Measurements from ENCODE around the gene MYO1D. TPM values are rescaled to one million over a fixed set of nuclear protein-coding genes. Genes with fewer than 3 reads are reported as not detected.
"Not testable (repeated sequence)": the region's sequence is repeated elsewhere in the genome, so short reads cannot be mapped to it uniquely, and the experiment has no call there.

Gene MYO1D
- total RNA-seq, 1 experiment from 2014 or later = 29.9 TPM

DNA sequence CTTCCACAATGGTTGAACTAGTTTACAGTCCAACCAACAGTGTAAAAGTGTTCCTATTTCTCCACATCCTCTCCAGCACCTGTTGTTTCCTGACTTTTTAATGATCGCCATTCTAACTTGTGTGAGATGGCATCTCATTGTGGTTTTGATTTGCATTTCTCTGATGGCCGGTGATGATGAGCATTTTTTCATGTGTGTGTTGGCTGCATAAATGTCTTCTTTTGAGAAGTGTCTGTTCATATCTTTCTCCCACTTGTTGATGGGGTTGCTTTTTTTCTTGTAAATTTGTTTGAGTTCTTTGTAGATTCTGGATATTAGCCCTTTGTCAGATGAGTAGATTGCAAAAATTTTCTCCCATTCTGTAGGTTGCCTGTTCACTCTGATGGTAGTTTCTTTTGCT is 235.4 kb downstream of the MYO1D start:
- H3K4me3 Mint-ChIP-seq; H3K36me3 Mint-ChIP-seq; ATAC-seq; H3K27ac Mint-ChIP-seq; H3K9me3 Mint-ChIP-seq; CTCF ChIA-PET; POLR2A ChIA-PET; H3K27me3 Mint-ChIP-seq (ENCODE audit: low read depth); DNase-seq (ENCODE audit: low spot score); H3K4me1 Mint-ChIP-seq: not testable (repeated sequence)

DNA sequence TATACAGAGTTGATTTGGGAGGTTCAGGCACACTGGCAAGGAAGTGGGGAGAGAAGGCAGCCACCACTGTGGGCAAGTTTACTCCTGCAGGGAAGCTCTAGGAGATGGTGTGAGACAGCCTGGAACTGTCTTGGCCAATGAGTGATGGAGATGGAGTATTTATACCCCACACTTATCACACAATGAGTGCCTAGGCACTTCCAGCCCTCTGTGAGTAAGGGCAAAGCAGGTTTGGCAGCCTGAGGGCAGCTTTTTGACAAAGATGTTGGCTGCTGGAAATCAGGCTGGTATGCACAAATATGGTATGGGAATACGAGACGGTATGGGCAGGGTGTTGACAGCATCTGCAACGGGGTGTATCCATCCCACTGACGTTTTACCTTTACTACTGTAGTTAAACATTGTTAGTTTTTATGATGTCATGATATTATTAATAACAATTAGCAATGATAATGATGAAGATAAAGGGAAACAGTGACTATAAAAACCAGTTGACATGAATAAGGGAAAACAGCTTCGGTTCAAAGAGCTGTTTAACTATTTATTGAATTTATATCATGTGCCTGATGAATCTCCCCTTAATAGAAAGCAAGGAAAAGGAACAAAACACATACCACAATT is 240.2 kb downstream of the MYO1D start:
- ChIA-PET POLR2A (no interaction called here), CTCF (interaction anchor here (1.3 kb wide), 1 partner anchor 23 kb away, joined by 3 read pairs; no protein-coding TSS in a partner anchor)
- DNase-seq (ENCODE audit: low spot score) (no peak), ATAC-seq (no peak)
- Mint-ChIP-seq H3K4me3 (no peak overlapping the region), H3K27ac (no peak overlapping the region), H3K9me3 (peaks cover 5% of the 10 kb centered on the region), H3K36me3 (peaks cover 3% of the 10 kb centered on the region), H3K4me1 (no peaks in the 10 kb centered on the region), H3K27me3 (ENCODE audit: low read depth) (peaks cover 3% of the 10 kb centered on the region; the same call in 1 of the 2 replicates)
- TF ChIP-seq ETV6 (CRISPR knock-in tag; IDR thresholded peaks at IDR 0.05) (no peak), TEAD1 (CRISPR knock-in tag; IDR thresholded peaks at IDR 0.05) (no peak), JUN (CRISPR knock-in tag; IDR thresholded peaks at IDR 0.05) (no peak), NFATC4 (CRISPR knock-in tag; IDR thresholded peaks at IDR 0.05) (no peak), MYBL2 (CRISPR knock-in tag; IDR thresholded peaks at IDR 0.05) (no peak)
- TF ChIP-seq, protein P1, sequence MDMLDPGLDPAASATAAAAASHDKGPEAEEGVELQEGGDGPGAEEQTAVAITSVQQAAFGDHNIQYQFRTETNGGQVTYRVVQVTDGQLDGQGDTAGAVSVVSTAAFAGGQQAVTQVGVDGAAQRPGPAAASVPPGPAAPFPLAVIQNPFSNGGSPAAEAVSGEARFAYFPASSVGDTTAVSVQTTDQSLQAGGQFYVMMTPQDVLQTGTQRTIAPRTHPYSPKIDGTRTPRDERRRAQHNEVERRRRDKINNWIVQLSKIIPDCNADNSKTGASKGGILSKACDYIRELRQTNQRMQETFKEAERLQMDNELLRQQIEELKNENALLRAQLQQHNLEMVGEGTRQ (CRISPR knock-in tag; IDR thresholded peaks at IDR 0.05) = no peak

DNA sequence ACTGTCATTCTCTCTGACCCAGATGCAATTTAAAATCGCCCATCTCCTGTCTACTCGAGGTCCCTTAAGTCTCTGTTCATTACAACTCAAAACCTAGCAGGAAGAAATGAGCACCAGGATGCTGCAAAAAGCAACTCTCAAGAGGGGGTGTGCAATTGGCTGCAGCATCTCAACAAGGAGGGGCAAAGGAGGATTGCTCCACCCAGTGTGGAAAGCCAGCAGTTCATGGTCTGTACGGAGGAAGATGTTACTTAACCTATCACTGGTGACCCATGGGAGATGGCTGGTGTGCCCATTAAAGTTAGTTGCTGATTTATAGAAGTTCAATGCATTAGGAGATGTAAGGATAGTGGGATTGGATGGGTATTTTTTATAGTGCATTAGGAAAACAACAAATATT is 242.8 kb downstream of the MYO1D start:
- ATAC-seq = peak; percentile 61
- Mint-ChIP-seq H3K27ac (no peak overlapping the region), H3K9me3 (no peaks in the 10 kb centered on the region), H3K27me3 (ENCODE audit: low read depth) (no peaks in the 10 kb centered on the region), H3K4me3 (no peak overlapping the region), H3K36me3 (no peaks in the 10 kb centered on the region), H3K4me1 (no peaks in the 10 kb centered on the region)
- TF ChIP-seq ELF4 (CRISPR knock-in tag; IDR thresholded peaks at IDR 0.05; ENCODE audit: low read depth) = no peak
- POLR2A ChIA-PET = no interaction called here
- no peak for DNase-seq (ENCODE audit: low spot score)
- CTCF ChIA-PET = no interaction called here

DNA sequence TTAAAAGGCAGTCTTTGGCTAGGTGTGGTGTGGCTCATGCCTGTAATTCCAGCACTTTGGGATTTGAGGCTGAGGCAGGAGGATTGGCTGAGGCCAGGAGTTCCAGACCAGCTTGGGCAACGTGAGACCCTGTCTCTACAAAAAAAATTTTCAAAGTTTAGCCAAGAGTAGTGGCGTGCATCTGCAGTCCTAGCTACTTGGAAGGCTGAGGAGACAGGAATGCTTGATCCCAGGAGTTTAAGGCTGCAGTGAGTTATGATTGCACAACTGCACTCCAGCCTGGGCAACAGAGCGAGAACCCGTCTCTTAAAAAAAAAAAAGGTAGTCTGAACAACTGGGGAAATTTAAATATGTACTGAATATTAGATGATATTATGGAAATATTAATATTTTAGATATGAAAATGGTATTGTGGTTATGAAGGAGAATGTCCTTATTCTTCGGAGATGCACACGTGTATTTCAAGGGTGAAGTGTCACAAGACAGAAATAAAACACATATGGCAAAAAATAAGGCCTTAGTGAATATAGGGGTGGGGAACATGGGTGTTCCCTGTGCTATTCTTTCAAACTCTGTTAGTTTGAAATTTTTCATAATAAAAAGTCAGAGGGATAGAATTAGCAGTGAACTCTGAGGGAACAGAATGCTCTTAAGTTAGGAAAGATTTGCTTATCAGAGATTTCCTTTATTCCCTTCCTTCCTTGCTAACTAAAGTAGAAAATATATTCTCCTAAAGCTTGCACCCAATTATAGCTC is 245.4 kb downstream of the MYO1D start:
- peaks cover 11% of the 10 kb centered on the region for H3K4me1 Mint-ChIP-seq
- no peaks in the 10 kb centered on the region for H3K9me3 Mint-ChIP-seq
- ATAC-seq (no peak), DNase-seq (ENCODE audit: low spot score) (no peak)
- H3K4me3 Mint-ChIP-seq = no peak overlapping the region
- no peak for TF ChIP-seq CBFB (CRISPR knock-in tag; IDR thresholded peaks at IDR 0.05; ENCODE audit: low read depth)
- TF ChIP-seq FOXP1 (CRISPR knock-in tag; IDR thresholded peaks at IDR 0.05; ENCODE audit: borderline replicate concordance) = no peak
- TF ChIP-seq, protein P2, sequence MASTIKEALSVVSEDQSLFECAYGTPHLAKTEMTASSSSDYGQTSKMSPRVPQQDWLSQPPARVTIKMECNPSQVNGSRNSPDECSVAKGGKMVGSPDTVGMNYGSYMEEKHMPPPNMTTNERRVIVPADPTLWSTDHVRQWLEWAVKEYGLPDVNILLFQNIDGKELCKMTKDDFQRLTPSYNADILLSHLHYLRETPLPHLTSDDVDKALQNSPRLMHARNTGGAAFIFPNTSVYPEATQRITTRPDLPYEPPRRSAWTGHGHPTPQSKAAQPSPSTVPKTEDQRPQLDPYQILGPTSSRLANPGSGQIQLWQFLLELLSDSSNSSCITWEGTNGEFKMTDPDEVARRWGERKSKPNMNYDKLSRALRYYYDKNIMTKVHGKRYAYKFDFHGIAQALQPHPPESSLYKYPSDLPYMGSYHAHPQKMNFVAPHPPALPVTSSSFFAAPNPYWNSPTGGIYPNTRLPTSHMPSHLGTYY (CRISPR knock-in tag; IDR thresholded peaks at IDR 0.05) = no peak
- TF ChIP-seq, protein P3, sequence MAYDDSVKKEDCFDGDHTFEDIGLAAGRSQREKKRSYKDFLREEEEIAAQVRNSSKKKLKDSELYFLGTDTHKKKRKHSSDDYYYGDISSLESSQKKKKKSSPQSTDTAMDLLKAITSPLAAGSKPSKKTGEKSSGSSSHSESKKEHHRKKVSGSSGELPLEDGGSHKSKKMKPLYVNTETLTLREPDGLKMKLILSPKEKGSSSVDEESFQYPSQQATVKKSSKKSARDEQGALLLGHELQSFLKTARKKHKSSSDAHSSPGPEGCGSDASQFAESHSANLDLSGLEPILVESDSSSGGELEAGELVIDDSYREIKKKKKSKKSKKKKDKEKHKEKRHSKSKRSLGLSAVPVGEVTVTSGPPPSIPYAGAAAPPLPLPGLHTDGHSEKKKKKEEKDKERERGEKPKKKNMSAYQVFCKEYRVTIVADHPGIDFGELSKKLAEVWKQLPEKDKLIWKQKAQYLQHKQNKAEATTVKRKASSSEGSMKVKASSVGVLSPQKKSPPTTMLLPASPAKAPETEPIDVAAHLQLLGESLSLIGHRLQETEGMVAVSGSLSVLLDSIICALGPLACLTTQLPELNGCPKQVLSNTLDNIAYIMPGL (CRISPR knock-in tag; IDR thresholded peaks at IDR 0.05) = no peak
- TF ChIP-seq NR1H2 (CRISPR knock-in tag; IDR thresholded peaks at IDR 0.05) = no peak
- TF ChIP-seq, protein P4, sequence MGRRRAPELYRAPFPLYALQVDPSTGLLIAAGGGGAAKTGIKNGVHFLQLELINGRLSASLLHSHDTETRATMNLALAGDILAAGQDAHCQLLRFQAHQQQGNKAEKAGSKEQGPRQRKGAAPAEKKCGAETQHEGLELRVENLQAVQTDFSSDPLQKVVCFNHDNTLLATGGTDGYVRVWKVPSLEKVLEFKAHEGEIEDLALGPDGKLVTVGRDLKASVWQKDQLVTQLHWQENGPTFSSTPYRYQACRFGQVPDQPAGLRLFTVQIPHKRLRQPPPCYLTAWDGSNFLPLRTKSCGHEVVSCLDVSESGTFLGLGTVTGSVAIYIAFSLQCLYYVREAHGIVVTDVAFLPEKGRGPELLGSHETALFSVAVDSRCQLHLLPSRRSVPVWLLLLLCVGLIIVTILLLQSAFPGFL (CRISPR knock-in tag; IDR thresholded peaks at IDR 0.05; ENCODE audit: borderline replicate concordance) = no peak
- no peak for TF ChIP-seq JAZF1 (CRISPR knock-in tag; IDR thresholded peaks at IDR 0.05)
- TF ChIP-seq, protein P5, sequence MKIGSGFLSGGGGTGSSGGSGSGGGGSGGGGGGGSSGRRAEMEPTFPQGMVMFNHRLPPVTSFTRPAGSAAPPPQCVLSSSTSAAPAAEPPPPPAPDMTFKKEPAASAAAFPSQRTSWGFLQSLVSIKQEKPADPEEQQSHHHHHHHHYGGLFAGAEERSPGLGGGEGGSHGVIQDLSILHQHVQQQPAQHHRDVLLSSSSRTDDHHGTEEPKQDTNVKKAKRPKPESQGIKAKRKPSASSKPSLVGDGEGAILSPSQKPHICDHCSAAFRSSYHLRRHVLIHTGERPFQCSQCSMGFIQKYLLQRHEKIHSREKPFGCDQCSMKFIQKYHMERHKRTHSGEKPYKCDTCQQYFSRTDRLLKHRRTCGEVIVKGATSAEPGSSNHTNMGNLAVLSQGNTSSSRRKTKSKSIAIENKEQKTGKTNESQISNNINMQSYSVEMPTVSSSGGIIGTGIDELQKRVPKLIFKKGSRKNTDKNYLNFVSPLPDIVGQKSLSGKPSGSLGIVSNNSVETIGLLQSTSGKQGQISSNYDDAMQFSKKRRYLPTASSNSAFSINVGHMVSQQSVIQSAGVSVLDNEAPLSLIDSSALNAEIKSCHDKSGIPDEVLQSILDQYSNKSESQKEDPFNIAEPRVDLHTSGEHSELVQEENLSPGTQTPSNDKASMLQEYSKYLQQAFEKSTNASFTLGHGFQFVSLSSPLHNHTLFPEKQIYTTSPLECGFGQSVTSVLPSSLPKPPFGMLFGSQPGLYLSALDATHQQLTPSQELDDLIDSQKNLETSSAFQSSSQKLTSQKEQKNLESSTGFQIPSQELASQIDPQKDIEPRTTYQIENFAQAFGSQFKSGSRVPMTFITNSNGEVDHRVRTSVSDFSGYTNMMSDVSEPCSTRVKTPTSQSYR (CRISPR knock-in tag; IDR thresholded peaks at IDR 0.05) = no peak
- ChIA-PET POLR2A (no interaction called here), CTCF (no interaction called here)
- no peaks in the 10 kb centered on the region for H3K27me3 Mint-ChIP-seq (ENCODE audit: low read depth)
- H3K27ac Mint-ChIP-seq = no peak overlapping the region
- no peaks in the 10 kb centered on the region for H3K36me3 Mint-ChIP-seq
